Upper lobe of left lung (tissue), 4 donors: ENCODE data around the gene WDR26.

Experiments used
- CTCF ChIP-seq, 6 experiments: fragments of 450-650 bp in 4 of 6; fragments of 200-600 bp in 2 of 6; sonication (generic) in 2 of 6; IDR thresholded peaks; one replicate each; pipeline ENCODE4 v1.5.1; 2016 to 2019; ENCODE audit warnings: antibody characterized with exemption in 6 of 6
- EP300 ChIP-seq, 4 donors: sonication (generic); formaldehyde crosslinking; IDR thresholded peaks; one replicate each; pipeline ENCODE4 v1.5.1; 2017; ENCODE audit warnings: antibody characterized with exemption in 4 of 4, control low read depth in 2 of 4
- POLR2AphosphoS5 ChIP-seq, 2 donors: sonication (generic); formaldehyde crosslinking; IDR thresholded peaks; one replicate each; pipeline ENCODE4 v1.5.1; 2017; ENCODE audit warnings: antibody characterized with exemption in 2 of 2

GRCh38 chr1:224430511-224431113, 4.0 kb downstream of the WDR26 start:
- no peak for TF ChIP-seq CTCF (IDR thresholded peaks at IDR 0.05)
- no peak for TF ChIP-seq EP300 (IDR thresholded peaks at IDR 0.05)
- TF ChIP-seq POLR2AphosphoS5 (IDR thresholded peaks at IDR 0.05), result no peak
